Measurements from ENCODE around the gene RBM11. TPM values are rescaled to one million over a fixed set of nuclear protein-coding genes. Genes with fewer than 3 reads are reported as not detected.

Gene RBM11
- total RNA-seq, 3 donors from 2014 or later (not counting 1 experiment from before 2014, with no cell fraction given): 0.42 to 0.60 TPM; not detected in 1

DNA sequence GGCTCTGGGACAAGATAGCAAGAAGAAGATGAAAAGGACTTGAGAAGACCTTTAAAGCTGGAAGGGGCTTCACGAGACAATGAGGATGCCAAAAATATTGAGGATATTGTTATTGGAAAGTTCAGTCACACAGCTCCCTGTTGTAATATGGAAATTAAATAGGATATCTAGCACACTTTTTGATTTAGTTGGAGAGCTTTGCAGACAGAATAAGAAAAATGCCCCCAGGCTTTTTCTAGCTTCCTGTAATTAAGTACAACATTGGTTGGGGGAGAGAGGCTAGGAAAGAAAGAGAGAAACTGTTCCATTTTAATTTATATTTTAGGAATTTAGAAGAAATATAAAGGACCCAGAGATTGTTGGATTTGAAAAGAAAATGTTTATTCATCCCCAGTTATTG is 27.5 kb downstream of the RBM11 start:
- Mint-ChIP-seq H3K9me3 (peaks cover 0 to 4% of the 10 kb centered on the region in 2 donors), H3K4me3 (no peak overlapping the region), H3K36me3 (no peaks in the 10 kb centered on the region), H3K27me3 (ENCODE audit: low read depth in 2 of 2) (no peaks in the 10 kb centered on the region), H3K4me1 (no peaks in the 10 kb centered on the region), H3K27ac (no peak overlapping the region)
- WGBS (ENCODE audit: insufficient coverage): 56% methylated on average over 1 of the region's 1 CpG
- intact Hi-C loops (cut with micrococcal nuclease): no loop called here
- Histone ChIP-seq H3K4me3 (ENCODE audit: low read length) (no peak overlapping the region), H3K4me1 (ENCODE audit: control insufficient read depth, insufficient read depth, low read length) (no peaks in the 10 kb centered on the region), H3K36me3 (ENCODE audit: control insufficient read depth, insufficient read depth, low read length) (no peaks in the 10 kb centered on the region), H3K9me3 (ENCODE audit: control insufficient read depth, insufficient read depth, low read length) (no peaks in the 10 kb centered on the region), H3K27me3 (ENCODE audit: control insufficient read depth, insufficient read depth, low read length) (no peaks in the 10 kb centered on the region), H3K27ac (ENCODE audit: low read length) (no peak overlapping the region)
- no peak for ATAC-seq
- TF ChIP-seq CTCF (IDR thresholded peaks at IDR 0.05): no peak
- no peak for DNase-seq

DNA sequence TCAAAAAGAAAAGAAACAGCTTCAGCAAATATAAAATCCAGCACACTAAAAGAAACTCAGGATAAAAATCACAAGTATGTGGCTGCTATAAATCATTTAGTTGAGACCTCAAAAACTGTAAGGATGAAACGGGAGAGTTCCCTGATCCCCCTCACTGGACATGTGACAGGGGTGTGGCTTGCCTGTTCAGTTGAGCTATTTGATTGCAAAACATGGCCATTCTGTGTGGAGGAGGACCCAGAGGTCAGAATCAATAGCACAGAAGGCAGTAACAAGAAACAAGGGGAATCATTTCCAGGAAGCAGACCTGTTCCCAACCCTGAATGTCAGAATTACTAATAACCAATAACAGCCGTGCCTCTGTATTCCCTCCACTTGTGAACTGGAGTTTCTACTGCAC is 27.9 kb downstream of the RBM11 start:
- peaks cover 0 to 4% of the 10 kb centered on the region in 2 donors for H3K9me3 Mint-ChIP-seq
- 65% methylated on average over 2 of the region's 2 CpGs for WGBS (ENCODE audit: insufficient coverage)
- H3K4me1 ChIP-seq (ENCODE audit: control insufficient read depth, insufficient read depth, low read length): no peaks in the 10 kb centered on the region

DNA sequence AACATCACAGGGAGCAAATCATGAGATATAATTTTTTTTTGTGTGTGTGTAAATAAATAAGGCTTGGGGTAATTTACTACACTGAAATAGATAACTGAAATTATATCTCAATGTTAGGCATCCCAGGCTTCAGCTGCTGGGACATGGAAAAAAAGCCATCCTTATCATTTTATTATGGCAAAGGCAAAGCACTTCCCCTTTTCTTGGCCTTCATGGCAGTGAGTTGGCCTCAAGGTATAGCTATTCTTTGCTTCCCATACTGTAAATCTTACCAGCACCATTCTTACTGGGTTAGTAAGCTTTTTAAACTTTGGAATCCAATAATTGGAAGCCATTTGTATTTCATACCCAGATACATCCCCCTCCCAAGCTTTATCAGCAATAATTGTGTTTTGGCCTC is 29.0 kb downstream of the RBM11 start:
- no peak for ATAC-seq
- Histone ChIP-seq H3K4me1 (ENCODE audit: control insufficient read depth, insufficient read depth, low read length) (no peaks in the 10 kb centered on the region), H3K27ac (ENCODE audit: low read length) (no peak overlapping the region), H3K9me3 (ENCODE audit: control insufficient read depth, insufficient read depth, low read length) (no peaks in the 10 kb centered on the region), H3K4me3 (ENCODE audit: low read length) (no peak overlapping the region), H3K36me3 (ENCODE audit: control insufficient read depth, insufficient read depth, low read length) (no peaks in the 10 kb centered on the region), H3K27me3 (ENCODE audit: control insufficient read depth, insufficient read depth, low read length) (no peaks in the 10 kb centered on the region)
- Mint-ChIP-seq H3K4me3 (no peak overlapping the region), H3K4me1 (no peaks in the 10 kb centered on the region), H3K36me3 (no peaks in the 10 kb centered on the region), H3K27ac (no peak overlapping the region), H3K9me3 (peaks cover under 1 to 6% of the 10 kb centered on the region in 2 donors), H3K27me3 (ENCODE audit: low read depth in 2 of 2) (peaks cover 0 to 2% of the 10 kb centered on the region in 2 donors)
- intact Hi-C loops (cut with micrococcal nuclease): no loop called here
- TF ChIP-seq CTCF (IDR thresholded peaks at IDR 0.05): no peak
- DNase-seq: no peak

More for the DNA sequence above, 27.9 kb downstream of the RBM11 start:
- no peak for DNase-seq
- H3K36me3 ChIP-seq (ENCODE audit: control insufficient read depth, insufficient read depth, low read length): no peaks in the 10 kb centered on the region
- no peaks in the 10 kb centered on the region for H3K27me3 ChIP-seq (ENCODE audit: control insufficient read depth, insufficient read depth, low read length)
- H3K4me3 ChIP-seq (ENCODE audit: low read length): no peak overlapping the region
- no peaks in the 10 kb centered on the region for H3K27me3 Mint-ChIP-seq (ENCODE audit: low read depth in 2 of 2)
- H3K9me3 ChIP-seq (ENCODE audit: control insufficient read depth, insufficient read depth, low read length): no peaks in the 10 kb centered on the region
- no peaks in the 10 kb centered on the region for H3K36me3 Mint-ChIP-seq
- no peak for ATAC-seq
- H3K4me3 Mint-ChIP-seq: no peak overlapping the region
- H3K27ac ChIP-seq (ENCODE audit: low read length): no peak overlapping the region
- no peaks in the 10 kb centered on the region for H3K4me1 Mint-ChIP-seq
- no peak for TF ChIP-seq CTCF (IDR thresholded peaks at IDR 0.05)
- intact Hi-C loops (cut with micrococcal nuclease): no loop called here
- no peak overlapping the region for H3K27ac Mint-ChIP-seq

DNA sequence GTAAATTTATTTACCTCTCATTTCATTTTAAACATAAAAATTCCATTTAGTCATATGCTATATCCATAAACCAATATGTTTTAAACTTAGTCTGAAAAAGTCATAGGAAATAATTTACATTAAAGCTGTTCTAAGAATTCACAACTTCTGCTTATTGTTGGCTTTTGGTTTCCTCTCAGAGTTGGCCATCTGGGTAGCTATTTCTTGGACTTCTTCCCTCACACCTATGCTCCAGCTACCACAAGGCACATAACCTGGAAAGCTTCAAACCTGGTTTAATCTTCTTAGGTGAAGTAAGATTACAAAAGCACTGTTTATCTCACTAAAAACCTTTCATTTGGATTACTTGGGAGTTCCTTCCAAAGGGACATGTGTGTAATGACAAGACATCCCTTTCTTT is 29.8 kb downstream of the RBM11 start:
- no peaks in the 10 kb centered on the region for H3K36me3 ChIP-seq (ENCODE audit: control insufficient read depth, insufficient read depth, low read length)
- H3K27me3 ChIP-seq (ENCODE audit: control insufficient read depth, insufficient read depth, low read length): no peaks in the 10 kb centered on the region
- TF ChIP-seq CTCF (IDR thresholded peaks at IDR 0.05): no peak
- no peak for ATAC-seq
- no peaks in the 10 kb centered on the region for H3K9me3 ChIP-seq (ENCODE audit: control insufficient read depth, insufficient read depth, low read length)
- H3K4me3 ChIP-seq (ENCODE audit: low read length): no peak overlapping the region
- Mint-ChIP-seq H3K4me3 (no peak overlapping the region), H3K9me3 (peaks cover 2 to 7% of the 10 kb centered on the region in 2 donors), H3K4me1 (no peaks in the 10 kb centered on the region), H3K27ac (no peak overlapping the region), H3K36me3 (no peaks in the 10 kb centered on the region), H3K27me3 (ENCODE audit: low read depth in 2 of 2) (peaks cover 0 to 3% of the 10 kb centered on the region in 2 donors)
- intact Hi-C loops (cut with micrococcal nuclease): no loop called here
- no peaks in the 10 kb centered on the region for H3K4me1 ChIP-seq (ENCODE audit: control insufficient read depth, insufficient read depth, low read length)
- H3K27ac ChIP-seq (ENCODE audit: low read length): no peak overlapping the region
- DNase-seq: no peak

Data from natural killer cell (primary cell).